GM19328 (cell line): ENCODE data around the gene SMYD4.
"Not testable (repeated sequence)": the region's sequence is repeated elsewhere in the genome, so short reads cannot be mapped to it uniquely, and the experiment has no call there.

Source experiments
- ATAC-seq: cut with Tn5 transposase; IDR thresholded peaks from one replicate; pipeline ENCODE4 v1.9.1; 2021; ENCODE audit warnings: mild to moderate bottlenecking, moderate library complexity; ENCODE audit not compliant: unreplicated experiment

Gene SMYD4

DNA sequence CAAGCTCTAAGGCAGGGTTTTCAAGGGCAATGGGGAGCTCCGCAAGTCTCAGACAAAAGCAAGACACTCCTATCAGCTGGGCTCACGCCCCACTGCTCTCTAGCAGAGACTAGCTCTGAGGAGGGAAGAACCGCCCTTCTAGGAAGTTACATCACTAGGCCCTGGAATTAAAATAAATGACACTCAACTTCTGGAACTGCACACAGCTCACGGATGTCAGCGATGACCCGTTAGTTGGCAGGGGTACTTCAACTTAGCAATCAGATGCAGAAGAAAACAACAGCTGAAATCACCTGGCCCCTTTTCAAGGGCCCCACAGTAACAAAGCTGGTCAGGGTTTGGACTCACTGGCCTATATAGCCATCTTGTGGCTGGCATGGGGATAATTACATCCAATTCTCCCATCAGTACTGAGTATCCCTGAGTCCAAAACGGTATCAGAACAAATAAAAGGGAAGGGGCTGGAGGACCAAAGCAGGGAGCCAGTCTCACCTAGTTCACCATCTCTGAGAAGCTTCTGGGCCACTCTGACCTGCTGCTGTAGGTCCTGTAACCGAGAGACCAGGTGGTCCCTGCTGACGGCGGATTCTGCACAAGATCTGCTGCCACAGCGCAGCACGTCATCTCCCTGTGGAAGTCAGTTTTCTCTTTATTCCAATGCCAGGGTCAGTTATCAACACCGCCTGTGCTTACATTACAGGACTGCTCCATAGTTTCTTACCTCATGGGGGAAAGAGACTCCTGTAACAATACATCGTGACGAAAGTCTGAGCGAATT is 45.7 kb downstream of the SMYD4 start:
- no peak for ATAC-seq

DNA sequence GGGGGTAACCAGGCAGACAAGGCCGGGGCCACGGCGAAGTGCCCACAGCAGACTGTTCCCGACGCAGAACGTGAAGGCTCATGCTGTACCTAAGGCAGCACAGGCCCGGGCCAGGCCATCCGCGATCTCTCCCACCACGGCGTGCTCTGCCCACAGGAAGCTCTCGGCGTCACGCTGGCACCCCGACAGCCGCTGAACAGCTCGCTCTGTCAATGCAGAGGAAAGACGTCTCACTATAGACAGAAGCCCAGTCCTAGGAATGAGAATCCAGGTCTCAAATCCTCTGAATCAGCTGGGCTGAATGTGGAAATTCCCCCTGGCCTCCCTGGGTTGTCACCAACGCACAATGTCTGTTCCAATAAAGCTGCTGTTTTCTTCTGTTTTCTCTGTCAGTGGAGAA is 46.4 kb downstream of the SMYD4 start:
- ATAC-seq: no peak

DNA sequence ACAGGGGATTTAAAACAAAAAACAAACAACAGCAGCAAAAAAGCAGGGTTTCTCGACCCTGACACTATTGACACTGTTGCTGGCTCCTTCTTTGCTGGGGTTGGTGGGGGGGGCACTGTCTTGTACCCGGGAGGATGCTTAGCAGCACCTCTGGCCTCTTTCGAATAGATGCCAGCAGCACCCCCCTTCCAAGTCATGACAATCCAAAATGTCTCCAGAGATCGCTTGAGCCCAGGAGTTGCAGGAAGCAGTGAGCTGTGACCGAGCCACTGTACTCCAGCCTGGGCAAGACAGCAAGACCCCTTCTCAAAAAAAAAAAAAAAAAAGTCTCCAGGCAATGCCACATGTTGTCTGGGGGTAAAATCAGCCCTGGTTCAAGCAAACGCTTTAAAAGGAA is 47.5 kb downstream of the SMYD4 start:
- ATAC-seq: no peak

DNA sequence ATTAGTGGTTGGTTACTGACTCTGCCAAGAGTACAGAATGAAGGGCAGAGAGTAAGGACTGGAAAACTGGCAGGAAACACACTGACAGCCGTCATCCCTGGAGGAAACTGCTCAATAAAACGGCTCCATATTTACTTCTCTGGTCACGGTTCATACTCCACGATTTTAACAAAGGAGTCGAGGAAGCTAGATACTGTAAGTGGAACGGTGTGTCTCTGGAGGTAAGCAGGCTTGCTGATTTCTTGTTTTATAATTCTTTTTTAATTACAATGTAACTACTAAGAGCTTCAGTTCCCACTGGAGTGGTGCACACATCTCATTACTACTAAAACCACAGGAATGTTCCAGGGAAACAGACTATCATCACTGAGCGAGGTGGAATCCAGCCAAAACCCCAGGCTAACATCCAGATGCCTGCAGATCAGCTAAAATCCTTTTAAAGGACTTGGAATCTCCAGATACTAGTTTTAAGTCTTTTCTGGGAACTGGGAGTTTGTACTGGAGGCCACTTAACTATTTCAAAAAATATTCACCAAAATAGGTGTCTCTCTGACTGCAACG is 50.1 kb downstream of the SMYD4 start:
- no peak for ATAC-seq

DNA sequence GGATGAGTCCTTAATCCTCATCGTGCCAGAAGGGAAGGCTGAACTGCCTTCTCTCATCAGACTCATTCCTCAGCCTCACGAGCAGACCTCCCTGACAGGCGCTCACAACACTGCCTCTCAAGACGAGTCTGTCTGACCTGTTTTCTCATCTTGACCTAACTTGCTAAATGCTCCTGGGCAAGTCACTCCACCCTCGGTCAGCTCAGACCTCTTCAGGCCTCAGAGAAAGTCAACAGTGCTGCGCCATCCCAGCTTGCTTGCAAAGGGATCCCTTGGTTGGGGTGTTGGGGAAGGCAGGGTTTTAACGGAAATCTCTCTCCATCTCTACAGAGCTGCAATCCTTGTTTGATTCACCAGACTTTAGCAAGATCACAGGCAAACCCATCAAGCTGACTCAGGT is 52.8 kb downstream of the SMYD4 start:
- ATAC-seq: no peak

DNA sequence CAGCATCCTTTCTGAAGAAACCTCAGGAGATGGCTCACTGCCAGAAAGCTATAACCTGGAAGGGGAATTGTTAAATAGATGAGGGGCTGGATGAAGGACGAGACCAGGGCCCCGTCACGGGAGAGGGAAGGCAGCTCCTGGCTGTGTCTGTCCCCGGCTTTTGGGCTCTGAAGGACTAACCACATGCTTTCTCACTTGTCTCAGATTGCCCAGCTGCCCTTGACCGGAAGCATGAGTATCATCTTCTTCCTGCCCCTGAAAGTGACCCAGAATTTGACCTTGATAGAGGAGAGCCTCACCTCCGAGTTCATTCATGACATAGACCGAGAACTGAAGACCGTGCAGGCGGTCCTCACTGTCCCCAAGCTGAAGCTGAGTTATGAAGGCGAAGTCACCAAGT is 53.4 kb downstream of the SMYD4 start:
- no peak for ATAC-seq

DNA sequence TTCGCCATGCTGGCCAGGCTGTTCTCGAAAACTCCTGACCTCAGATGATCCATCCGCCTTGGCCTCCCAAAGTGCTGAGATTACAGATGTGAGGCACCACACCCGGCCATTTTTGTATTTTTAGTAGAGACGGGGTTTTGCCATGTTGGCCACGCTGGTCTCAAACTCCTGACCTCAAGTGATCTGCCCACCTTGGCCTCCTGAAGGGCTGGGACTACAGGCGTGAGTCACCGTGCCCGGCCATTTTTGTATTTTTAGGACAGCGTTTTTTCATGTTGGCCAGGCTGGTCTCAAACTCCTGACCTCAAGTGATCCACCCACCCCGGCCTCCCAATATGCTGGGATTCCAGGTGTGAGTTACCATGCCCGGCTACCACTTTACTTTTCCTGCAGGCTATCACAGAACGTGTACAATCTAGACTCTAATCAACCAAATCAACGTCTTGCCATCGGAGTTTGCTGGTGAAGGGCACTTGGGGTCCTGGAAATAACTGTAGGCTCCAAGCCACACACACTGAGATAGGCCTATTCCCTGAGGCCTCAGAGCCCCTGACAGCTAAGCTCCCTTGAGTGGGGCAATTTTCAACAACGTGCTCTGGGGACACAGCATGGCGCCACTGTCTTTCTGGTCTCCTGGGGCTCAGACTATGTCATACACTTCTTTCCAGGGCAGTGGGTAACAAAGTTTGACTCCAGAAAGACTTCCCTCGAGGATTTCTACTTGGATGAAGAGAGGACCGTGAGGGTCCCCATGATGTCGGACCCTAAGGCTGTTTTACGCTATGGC is 55.1 kb downstream of the SMYD4 start:
- ATAC-seq: no peak

DNA sequence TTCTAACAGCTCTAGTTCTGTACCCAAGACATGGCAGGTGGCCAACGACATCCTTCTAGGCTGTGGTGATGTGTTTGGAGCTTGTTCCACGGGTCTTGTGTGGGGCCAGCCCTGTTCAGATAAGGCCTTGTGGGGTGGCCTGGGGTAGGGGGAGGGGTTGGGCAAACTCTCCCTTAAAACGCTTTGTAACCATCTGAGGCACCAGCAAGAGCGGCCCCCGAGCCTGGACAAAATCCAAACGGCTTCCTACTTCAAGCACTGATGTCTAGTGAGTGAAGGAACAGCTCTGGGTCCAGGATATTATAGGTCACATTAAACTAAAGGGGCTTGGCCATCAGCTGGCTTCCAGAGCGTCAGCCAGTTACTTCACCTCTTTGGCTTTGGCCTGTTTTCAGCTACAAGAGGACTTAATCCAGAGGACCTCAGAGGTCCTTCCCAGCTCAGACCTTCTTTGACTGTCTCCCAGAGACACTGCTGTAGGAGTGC is 56.0 kb downstream of the SMYD4 start:
- ATAC-seq: no peak

DNA sequence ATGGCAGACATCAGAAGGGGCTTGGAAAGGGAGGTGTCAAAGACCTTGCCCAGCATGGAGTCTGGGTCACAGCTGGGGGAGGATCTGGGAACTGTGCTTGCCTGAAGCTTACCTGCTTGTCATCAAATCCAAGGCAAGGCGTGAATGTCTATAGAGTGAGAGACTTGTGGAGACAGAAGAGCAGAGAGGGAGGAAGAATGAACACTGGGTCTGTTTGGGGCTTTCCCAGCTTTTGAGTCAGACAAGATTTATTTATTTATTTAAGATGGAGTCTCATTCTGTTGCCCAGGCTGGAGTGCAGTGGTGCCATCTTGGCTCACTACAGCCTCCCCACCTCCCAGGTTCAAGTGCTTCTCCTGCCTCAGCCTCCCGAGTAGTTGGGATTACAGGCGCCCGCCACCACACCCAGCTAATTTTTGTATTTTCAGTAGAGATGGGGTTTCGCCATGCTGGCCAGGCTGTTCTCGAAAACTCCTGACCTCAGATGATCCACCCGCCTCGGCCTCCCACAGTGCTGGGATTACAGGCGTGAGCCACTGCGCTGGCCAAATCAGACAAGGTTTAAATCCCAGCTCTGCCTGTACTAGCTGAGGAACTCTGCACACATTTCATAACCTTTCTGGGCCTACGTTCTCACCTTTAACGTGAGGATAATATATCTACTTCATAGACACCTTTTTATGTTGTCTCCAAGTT is 56.6 kb downstream of the SMYD4 start:
- ATAC-seq: not testable (repeated sequence)

DNA sequence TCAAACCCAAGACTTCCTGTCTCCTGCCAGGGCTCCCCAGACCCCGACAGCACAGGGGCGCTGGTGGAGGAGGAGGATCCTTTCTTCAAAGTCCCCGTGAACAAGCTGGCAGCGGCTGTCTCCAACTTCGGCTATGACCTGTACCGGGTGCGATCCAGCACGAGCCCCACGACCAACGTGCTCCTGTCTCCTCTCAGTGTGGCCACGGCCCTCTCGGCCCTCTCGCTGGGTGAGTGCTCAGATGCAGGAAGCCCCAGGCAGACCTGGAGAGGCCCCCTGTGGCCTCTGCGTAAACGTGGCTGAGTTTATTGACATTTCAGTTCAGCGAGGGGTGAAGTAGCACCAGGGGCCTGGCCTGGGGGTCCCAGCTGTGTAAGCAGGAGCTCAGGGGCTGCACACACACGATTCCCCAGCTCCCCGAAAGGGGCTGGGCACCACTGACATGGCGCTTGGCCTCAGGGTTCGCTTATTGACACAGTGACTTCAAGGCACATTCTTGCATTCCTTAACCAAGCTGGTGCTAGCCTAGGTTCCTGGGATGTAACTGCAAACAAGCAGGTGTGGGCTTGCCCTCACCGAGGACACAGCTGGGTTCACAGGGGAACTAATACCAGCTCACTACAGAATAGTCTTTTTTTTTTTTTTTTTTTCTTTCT is 59.8 kb downstream of the SMYD4 start:
- ATAC-seq: no peak

DNA sequence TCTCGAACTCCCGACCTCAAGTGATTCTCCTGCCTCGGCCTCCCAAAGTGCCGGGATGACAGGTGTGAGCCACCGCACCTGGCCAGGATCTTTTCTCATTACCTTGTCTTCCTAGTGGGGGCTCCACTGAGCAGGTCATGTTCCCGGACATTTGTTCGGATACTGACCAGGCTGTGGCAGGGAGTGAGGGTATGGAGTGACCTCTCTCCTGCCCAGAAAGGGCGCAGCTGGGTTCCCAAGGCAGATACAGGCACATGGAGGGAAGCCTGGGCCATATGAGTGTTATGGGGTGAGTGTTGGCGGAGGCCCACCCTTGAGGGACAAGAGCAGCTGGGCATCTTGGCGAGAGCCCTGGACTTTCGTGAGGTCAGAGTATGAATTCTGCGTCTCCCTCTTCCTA is 62.3 kb downstream of the SMYD4 start:
- no peak for ATAC-seq

DNA sequence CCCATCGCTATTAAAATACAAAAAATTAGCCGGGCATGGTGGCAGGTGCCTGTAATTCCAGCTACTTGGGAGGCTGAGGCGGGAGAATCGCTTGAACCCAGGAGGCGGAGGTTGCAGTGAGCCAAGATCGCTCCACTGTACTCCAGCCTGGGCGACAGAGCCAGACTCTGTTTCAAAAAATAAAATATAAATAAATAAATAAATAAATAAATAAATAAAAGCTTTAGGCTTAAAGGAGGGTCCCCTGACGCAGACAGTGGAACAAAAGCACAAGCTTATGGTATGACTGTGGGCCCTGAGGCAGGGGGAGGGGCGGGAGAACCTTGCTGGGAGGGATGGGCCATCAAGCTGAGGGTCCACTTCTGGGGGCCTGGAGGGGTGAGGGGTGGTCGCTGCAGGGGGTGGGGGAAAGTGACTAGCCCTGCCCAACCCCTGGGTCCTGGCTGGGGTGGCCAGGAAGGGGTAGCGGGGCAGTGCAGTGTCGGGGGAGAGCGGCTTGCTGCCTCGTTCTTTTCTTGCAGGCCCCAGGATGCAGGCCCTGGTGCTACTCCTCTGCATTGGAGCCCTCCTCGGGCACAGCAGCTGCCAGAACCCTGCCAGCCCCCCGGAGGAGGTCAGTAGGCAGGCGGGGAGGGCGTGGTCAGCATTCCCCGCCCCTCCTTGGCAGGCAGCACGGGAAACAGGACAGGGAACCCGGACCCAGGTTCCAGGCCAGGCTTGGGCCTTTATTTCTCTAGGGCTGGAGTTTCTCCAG is 63.1 kb downstream of the SMYD4 start:
- no peak for ATAC-seq

DNA sequence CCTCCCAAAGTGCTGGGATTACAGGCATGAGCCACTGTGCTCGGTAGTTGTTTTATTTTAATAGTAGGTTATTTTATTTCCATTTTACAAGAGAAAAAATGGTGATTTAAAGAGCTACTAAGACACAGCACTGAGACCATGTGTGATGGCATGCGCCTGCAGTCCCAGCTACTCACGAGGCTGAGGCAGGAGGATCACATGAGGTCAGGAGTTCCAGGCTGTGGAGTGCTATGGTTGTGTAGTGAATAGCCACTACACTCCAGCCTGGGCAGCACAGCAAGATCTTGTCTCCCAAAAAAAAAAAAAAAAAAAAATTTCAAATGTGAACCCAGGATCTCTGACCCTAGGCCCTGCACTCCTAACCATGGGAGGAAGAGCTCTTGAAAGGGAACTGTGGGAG is 64.1 kb downstream of the SMYD4 start:
- no peak for ATAC-seq

DNA sequence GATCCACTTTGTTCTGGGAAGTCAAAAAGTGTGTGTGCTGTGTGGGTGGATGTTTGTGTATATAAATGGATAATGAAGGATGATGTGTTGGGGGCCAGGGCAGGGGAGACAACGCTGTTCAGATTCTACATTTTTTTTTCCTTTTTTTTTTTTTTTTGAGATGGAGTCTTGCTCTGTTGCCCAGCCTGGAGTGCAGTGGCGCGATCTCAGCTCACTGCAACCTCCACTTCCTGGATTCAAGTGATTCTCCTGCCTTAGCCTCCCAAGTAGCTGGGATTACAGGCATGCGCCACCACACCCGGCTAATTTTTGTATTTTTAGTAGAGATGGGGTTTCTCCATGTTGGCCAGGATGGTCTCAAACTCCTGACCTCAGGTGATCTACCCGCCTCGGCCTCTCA is 65.0 kb downstream of the SMYD4 start:
- ATAC-seq: not testable (repeated sequence)

DNA sequence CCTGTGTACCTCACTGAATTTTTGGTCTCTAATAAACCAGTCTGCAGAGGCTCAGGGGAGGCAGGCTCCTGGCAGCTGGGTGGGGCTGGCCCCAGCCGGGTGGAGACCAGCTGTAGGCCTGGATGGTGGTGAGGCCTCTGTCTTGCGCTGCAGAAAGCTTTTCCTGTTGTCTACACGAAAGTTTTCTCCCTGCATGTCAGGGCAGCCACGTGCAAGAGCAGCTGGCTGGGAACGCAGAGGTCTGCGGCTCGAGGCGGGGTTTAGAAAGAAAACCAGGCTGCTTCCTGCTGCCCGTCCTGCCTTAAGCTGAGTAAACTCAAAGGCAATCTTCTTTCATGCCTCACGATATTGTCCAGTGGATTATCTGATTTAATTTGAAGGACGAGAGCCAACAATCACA is 65.4 kb downstream of the SMYD4 start:
- ATAC-seq: no peak

DNA sequence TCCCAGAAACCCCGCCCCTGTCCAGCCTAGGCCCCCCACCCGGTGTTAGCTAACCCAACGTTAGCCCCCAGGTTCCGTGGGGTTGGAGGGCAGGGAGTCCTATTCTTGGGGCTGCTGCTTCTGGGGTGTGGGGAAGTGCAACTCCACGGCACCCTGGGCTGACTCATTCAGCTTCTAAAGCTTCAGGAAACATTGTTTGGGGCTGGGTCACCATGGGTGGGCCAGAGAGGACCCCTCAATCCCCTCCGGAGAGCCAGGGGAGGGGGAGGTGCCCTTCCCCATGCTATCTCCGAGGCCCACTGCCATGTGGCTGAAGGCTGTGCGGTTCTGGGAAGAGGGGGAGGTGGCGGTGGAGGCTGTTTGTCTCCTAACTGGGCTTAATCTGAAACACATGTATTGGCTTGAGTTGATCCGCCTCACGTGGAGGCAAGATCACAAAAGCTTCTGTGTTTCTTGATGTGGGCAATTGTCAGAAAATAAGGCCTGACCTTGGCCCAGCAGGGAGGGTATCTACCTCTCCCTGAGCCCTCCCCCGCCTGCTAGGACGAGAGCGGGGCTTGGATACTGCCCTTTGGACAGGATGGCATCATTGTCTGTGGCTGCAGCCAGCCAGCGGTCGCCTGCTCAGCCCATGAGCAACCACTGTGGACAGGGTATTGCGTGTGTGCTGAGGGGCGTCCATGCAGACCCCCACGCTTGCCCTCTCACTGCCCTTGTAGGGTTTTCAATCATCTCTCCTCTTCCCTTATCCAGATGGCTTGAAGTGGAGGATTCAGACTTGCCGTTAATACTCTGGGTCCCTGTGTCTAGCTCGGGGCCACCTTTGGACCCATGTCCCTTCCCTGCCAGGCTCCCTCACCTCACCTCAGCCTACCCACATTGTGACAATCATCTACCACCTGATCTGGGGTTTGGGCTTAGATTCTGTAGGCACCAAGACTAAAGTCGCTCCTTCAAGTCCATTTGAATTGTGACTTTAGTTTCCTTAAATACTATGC is 66.5 kb downstream of the SMYD4 start:
- no peak for ATAC-seq

DNA sequence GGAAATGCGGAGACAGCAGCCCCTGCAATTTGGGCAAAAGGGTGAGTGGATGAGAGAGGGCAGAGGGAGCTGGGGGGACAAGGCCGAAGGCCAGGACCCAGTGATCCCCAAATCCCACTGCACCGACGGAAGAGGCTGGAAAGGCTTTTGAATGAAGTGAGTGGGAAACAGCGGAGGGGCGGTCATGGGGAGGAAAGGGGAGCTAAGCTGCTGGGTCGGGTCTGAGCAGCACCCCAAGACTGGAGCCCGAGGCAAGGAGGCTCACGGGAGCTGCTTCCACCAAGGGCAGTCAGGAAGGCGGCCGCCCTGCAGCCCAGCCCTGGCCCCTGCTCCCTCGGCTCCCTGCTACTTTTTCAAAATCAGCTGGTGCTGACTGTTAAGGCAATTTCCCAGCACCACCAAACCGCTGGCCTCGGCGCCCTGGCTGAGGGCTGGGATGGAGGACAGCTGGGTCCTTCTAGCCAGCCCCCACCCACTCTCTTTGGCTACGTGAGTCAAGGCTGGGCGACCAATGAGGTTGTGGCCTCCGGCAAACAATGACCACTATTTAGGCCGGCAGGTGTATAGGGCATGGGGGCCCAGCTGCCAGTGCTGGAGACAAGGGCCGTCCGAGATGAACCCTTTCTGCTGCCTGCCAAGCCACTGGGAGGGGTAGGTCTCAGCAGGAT is 67.3 kb downstream of the SMYD4 start:
- ATAC-seq: no peak

DNA sequence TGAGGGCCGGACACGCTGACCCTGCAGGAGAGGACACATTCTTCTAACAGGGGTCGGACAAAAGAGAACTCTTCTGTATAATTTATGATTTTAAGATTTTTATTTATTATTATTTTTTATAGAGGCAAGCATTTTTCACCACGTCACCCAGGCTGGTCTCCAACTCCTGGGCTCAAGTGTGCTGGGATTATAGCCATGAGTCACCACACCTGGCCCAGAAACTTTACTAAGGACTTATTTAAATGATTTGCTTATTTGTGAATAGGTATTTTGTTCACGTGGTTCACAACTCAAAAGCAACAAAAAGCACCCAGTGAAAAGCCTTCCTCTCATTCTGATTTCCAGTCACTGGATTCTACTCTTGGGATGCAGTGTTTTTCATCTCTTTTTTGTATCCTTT is 70.2 kb downstream of the SMYD4 start:
- no peak for ATAC-seq
